PC-9 (cell line): Measurements from ENCODE around the gene CAP2. TPM values are rescaled to one million over a fixed set of nuclear protein-coding genes. Genes with fewer than 3 reads are reported as not detected.

Source experiments
- BruUV-seq: library from RNA; stranded (reverse); fragments of 400-500 nt; replicated peaks from 2 replicates; lab custom pipeline; 2021; lab: Mats Ljungman, UMichigan
- CTCF ChIA-PET: fragments of 300-600 bp; sonication (Branson Sonifier 250); formaldehyde crosslinking; loops from one replicate; lab custom pipeline; 2022; ENCODE audit warnings: antibody characterized with exemption; lab: Charles Lee
- POLR2A ChIA-PET: fragments of 300-600 bp; sonication (Branson Sonifier 250); formaldehyde crosslinking; loops from one replicate; lab custom pipeline; 2022; ENCODE audit warnings: antibody characterized with exemption; ENCODE audit not compliant: unreplicated experiment; lab: Charles Lee
- DNase-seq, 2 experiments: peaks; one replicate each; pipeline versions ENCODE4 v3.0.0 to v3.0.0-alpha.2; 2015 to 2022; ENCODE audit warnings: mixed read lengths in 1 of 2
- H2AFZ ChIP-seq: fragments of 200-600 bp; sonication (generic); 2 replicates; pipeline ENCODE4 v1.8.1; 2017; ENCODE audit warnings: antibody characterized with exemption
- H3F3A ChIP-seq: fragments of 200-600 bp; sonication (generic); 2 replicates; pipeline ENCODE4 v1.8.1; 2017; ENCODE audit warnings: antibody characterized with exemption, mild to moderate bottlenecking, low read depth; ENCODE audit not compliant: insufficient read depth
- H3K27ac ChIP-seq: fragments of 200-600 bp; sonication (generic); 2 replicates; pipeline ENCODE4 v1.6.1; 2016; ENCODE audit warnings: mixed run types
- H3K27me3 ChIP-seq: fragments of 200-600 bp; sonication (generic); 2 replicates; pipeline ENCODE4 v1.6.1; 2016; ENCODE audit warnings: low read depth, mixed run types; ENCODE audit not compliant: insufficient read depth
- H3K36me3 ChIP-seq: fragments of 200-600 bp; sonication (generic); 2 replicates; pipeline ENCODE4 v1.6.1; 2016; ENCODE audit warnings: low read depth, mixed run types
- H3K4me1 ChIP-seq: fragments of 200-600 bp; sonication (generic); replicated peaks from 2 replicates; pipeline ENCODE4 v1.6.1; 2016; ENCODE audit warnings: mixed run types; ENCODE audit not compliant: insufficient read depth
- H3K4me2 ChIP-seq: fragments of 200-600 bp; sonication (generic); 2 replicates; pipeline ENCODE4 v1.6.1; 2017; ENCODE audit warnings: mixed run types
- H3K4me3 ChIP-seq: fragments of 200-600 bp; sonication (generic); 2 replicates; pipeline ENCODE4 v1.6.1; 2016; ENCODE audit warnings: mixed run types
- H3K79me2 ChIP-seq: fragments of 200-600 bp; sonication (generic); 2 replicates; pipeline ENCODE4 v1.6.1; 2017; ENCODE audit warnings: low read depth, mixed run types
- H3K9me2 ChIP-seq: fragments of 200-600 bp; sonication (generic); 2 replicates; pipeline ENCODE4 v1.8.1; 2017; ENCODE audit warnings: mild to moderate bottlenecking; ENCODE audit not compliant: insufficient read depth
- H3K9me3 ChIP-seq: fragments of 200-600 bp; sonication (generic); 2 replicates; pipeline ENCODE4 v1.8.1; 2016; ENCODE audit warnings: low read depth; ENCODE audit not compliant: insufficient read depth
- H4K20me1 ChIP-seq: fragments of 200-600 bp; sonication (generic); 2 replicates; pipeline ENCODE4 v1.8.1; 2017; ENCODE audit not compliant: insufficient read depth
- CTCF ChIP-seq: fragments of 200-600 bp; sonication (generic); conservative IDR thresholded peaks from 2 replicates; pipeline ENCODE4 v1.6.1; 2017; ENCODE audit warnings: mixed run types, antibody characterized with exemption, mild to moderate bottlenecking, moderate library complexity
- EZH2 ChIP-seq: fragments of 200-600 bp; sonication (generic); IDR thresholded peaks from 2 replicates; pipeline ENCODE4 v1.8.0; 2017; ENCODE audit warnings: antibody characterized with exemption, low read depth
- intact Hi-C: fragments of 100-400 bp; cut with micrococcal nuclease; formaldehyde crosslinking; loops from one replicate; pipeline ENCODE4 v1.10.0; 2022; ENCODE audit not compliant: unreplicated experiment
- total RNA-seq: library from RNA; stranded (reverse); gene quantifications from 2 replicates; pipeline ENCODE4 v1.2.3, GENCODE V29; 2021

CAP2 gene
- total RNA-seq, 1 experiment from 2014 or later, result 12.0 TPM

GRCh38 chr6:17455919-17456318 is 62.5 kb downstream of the CAP2 start:
- H3K27ac ChIP-seq, result no peak overlapping the region
- H4K20me1 ChIP-seq, result no peaks in the 10 kb centered on the region
- TF ChIP-seq EZH2, result no peak
- no peak for TF ChIP-seq CTCF
- H3K9me2 ChIP-seq, result no peaks in the 10 kb centered on the region
- no peak for DNase-seq
- H3K36me3 ChIP-seq, result no peaks in the 10 kb centered on the region
- intact Hi-C loops, result no loop called here
- no peaks in the 10 kb centered on the region for H3K4me1 ChIP-seq
- H3K27me3 ChIP-seq, result no peaks in the 10 kb centered on the region
- POLR2A ChIA-PET, result no interaction called here
- CTCF ChIA-PET, result no interaction called here
- H3K9me3 ChIP-seq, result no peaks in the 10 kb centered on the region
- H3K79me2 ChIP-seq, result no peaks in the 10 kb centered on the region
- no peak overlapping the region for H2AFZ ChIP-seq
- no peak overlapping the region for H3K4me2 ChIP-seq
- H3F3A ChIP-seq, result no peaks in the 10 kb centered on the region
- BruUV-seq, result no TSS peak
- H3K4me3 ChIP-seq, result no peak overlapping the region

- Histone ChIP-seq H3K9me3 (no peaks in the 10 kb centered on the region), H3K4me2 (no peak overlapping the region), H3K79me2 (no peaks in the 10 kb centered on the region), H2AFZ (no peak overlapping the region), H3K4me1 (no peaks in the 10 kb centered on the region), H3K9me2 (no peaks in the 10 kb centered on the region), H3K27ac (no peak overlapping the region), H3K4me3 (no peak overlapping the region), H3F3A (no peaks in the 10 kb centered on the region), H3K27me3 (no peaks in the 10 kb centered on the region), H4K20me1 (no peaks in the 10 kb centered on the region), H3K36me3 (no peaks in the 10 kb centered on the region)
- BruUV-seq, result no TSS peak
- ChIA-PET POLR2A (no interaction called here), CTCF (no interaction called here)
- no peak for DNase-seq
- TF ChIP-seq EZH2 (no peak), CTCF (no peak)
- intact Hi-C loops, result no loop called here
Measured at GRCh38 chr6:17456711-17457110, 63.3 kb downstream of the CAP2 start.

GRCh38 chr6:17457405-17457804 is 64.0 kb downstream of the CAP2 start:
- no peaks in the 10 kb centered on the region for H3F3A ChIP-seq
- POLR2A ChIA-PET, result no interaction called here
- no peak overlapping the region for H3K4me2 ChIP-seq
- H3K4me1 ChIP-seq, result no peaks in the 10 kb centered on the region
- no peaks in the 10 kb centered on the region for H3K9me2 ChIP-seq
- DNase-seq, result no peak
- H3K79me2 ChIP-seq, result no peaks in the 10 kb centered on the region
- TF ChIP-seq EZH2, result no peak
- no peak for TF ChIP-seq CTCF
- no peaks in the 10 kb centered on the region for H3K9me3 ChIP-seq
- no peaks in the 10 kb centered on the region for H4K20me1 ChIP-seq
- no peaks in the 10 kb centered on the region for H3K27me3 ChIP-seq
- no peak overlapping the region for H3K4me3 ChIP-seq
- intact Hi-C loops, result no loop called here
- BruUV-seq, result no TSS peak
- H2AFZ ChIP-seq, result no peak overlapping the region
- CTCF ChIA-PET, result no interaction called here
- no peaks in the 10 kb centered on the region for H3K36me3 ChIP-seq
- no peak overlapping the region for H3K27ac ChIP-seq
